Endothelial cell (in vitro differentiated cells): ENCODE measurements around the gene BABAM2. TPM values are rescaled to one million over a fixed set of nuclear protein-coding genes. Genes with fewer than 3 reads are reported as not detected.
A peak's percentile ranks its signal among the peaks of the same experiment; 100 is the strongest.

ENCODE experiments used
- DNase-seq: peaks from one replicate; pipeline ENCODE4 v3.0.0; 2021; ENCODE audit warnings: low spot score
- H3K27ac Mint-ChIP-seq: one replicate; pipeline ENCODE4 v1.8.0; 2021; ENCODE audit warnings: mixed read lengths, inconsistent platforms; ENCODE audit not compliant: unreplicated experiment
- H3K27me3 Mint-ChIP-seq: one replicate; pipeline ENCODE4 v1.8.0; 2021; ENCODE audit warnings: mild to moderate bottlenecking, moderate library complexity, mixed read lengths, inconsistent platforms; ENCODE audit not compliant: unreplicated experiment
- H3K36me3 Mint-ChIP-seq: one replicate; pipeline ENCODE4 v1.8.0; 2021; ENCODE audit warnings: mild to moderate bottlenecking, low read depth, mixed read lengths, inconsistent platforms; ENCODE audit not compliant: unreplicated experiment
- H3K4me1 Mint-ChIP-seq: one replicate; pipeline ENCODE4 v1.8.0; 2021; ENCODE audit warnings: mild to moderate bottlenecking, mixed read lengths, inconsistent platforms; ENCODE audit not compliant: unreplicated experiment
- H3K4me3 Mint-ChIP-seq: one replicate; pipeline ENCODE4 v1.8.0; 2021; ENCODE audit warnings: mild to moderate bottlenecking, mixed read lengths, inconsistent platforms; ENCODE audit not compliant: unreplicated experiment
- H3K9me3 Mint-ChIP-seq: one replicate; pipeline ENCODE4 v1.8.0; 2021; ENCODE audit warnings: mixed read lengths, inconsistent platforms; ENCODE audit not compliant: unreplicated experiment
- total RNA-seq: library from RNA; stranded (reverse); fragmentation: NEBNext Ultra II Directional; extraction: Animal tissue kit (Norgen Biotek cat#: 25700); gene quantifications from one replicate; pipeline ENCODE4 v1.2.1, GENCODE V29; 2021; ENCODE audit not compliant: unreplicated experiment
- TF ChIP-seq, protein P1 (sequence below): fragments of 200-600 bp; sonication (generic); IDR thresholded peaks from one replicate; pipeline ENCODE4 v1.5.0; 2021; ENCODE audit warnings: antibody characterized with exemption; ENCODE audit not compliant: unreplicated experiment

Gene BABAM2
- total RNA-seq, 1 donor from 2014 or later = 40.2 TPM

DNA sequence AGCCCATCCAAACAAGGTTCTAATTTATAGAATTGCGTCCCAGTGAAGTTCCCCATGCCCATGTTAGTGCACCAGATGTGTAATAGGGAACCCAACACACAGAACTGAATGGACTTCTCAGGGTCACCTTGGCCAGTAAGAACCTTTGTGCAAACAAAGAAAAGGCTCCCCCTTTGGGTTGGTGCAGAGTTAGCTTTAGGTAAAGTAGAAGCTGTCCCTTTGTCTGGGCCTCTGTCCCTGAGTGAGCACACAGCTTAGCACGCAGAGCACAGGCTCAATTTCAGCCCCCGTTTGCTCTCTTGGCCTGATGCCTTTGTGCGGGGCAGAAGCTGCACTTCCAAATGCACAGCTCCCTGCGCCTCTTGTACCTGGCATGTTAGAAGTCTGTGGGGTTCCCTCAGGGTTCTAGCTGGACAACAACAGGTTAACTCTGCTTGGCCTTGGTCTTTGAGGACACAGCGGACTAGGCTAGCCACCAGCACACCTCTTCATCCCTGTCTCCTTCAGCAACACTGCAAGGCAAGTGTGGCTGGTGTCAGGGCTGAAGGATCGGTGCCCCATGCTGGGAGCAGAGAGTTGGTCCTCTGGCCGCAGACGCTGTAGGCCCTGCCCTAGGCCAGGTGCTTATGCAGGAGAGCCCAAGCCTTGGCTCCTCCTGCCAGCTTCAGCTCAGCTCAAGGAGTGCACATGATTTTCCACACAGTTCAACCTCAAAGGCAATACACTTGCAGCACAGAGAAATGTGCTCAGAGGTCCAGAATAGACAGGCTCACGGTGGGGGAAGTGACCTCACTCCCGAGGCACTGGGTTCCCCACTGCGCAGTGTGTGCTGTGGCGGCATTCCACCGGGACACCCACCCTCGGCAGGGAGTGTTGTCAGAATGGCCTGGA lies 428.8 kb downstream of the BABAM2 start:
- Mint-ChIP-seq H3K36me3 (no peaks in the 10 kb centered on the region), H3K4me3 (no peak overlapping the region), H3K9me3 (no peaks in the 10 kb centered on the region), H3K4me1 (peaks cover 8% of the 10 kb centered on the region), H3K27ac (no peak overlapping the region), H3K27me3 (no peaks in the 10 kb centered on the region)
- DNase-seq = no peak
- TF ChIP-seq, protein P1, sequence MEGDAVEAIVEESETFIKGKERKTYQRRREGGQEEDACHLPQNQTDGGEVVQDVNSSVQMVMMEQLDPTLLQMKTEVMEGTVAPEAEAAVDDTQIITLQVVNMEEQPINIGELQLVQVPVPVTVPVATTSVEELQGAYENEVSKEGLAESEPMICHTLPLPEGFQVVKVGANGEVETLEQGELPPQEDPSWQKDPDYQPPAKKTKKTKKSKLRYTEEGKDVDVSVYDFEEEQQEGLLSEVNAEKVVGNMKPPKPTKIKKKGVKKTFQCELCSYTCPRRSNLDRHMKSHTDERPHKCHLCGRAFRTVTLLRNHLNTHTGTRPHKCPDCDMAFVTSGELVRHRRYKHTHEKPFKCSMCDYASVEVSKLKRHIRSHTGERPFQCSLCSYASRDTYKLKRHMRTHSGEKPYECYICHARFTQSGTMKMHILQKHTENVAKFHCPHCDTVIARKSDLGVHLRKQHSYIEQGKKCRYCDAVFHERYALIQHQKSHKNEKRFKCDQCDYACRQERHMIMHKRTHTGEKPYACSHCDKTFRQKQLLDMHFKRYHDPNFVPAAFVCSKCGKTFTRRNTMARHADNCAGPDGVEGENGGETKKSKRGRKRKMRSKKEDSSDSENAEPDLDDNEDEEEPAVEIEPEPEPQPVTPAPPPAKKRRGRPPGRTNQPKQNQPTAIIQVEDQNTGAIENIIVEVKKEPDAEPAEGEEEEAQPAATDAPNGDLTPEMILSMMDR = no peak

- peaks cover 8% of the 10 kb centered on the region for H3K4me1 Mint-ChIP-seq
Observed at GRCh38 chr2:28320009-28320365, 429.5 kb downstream of the BABAM2 start.

DNA sequence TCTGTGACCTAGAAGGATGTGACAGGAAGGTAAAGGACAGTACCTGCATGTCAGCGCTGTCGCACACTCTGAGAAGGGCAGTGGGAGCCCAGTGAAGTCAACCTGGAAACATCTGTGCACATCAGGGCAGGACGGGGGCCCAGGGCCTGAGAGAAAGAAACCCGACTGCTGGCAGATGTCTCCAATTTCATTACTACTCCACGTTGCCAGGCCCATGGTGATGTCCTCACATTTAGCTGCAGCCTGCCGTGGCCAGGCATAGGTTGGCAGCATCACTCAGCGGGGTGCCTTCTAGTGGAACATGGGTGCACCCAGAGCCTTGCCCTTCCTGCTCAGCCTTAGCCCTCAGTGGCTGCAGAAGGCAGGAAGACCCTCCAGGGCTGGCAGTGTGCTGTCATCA lies 429.8 kb downstream of the BABAM2 start:
- TF ChIP-seq, protein P1 = no peak
- no peak for DNase-seq
- Mint-ChIP-seq H3K36me3 (no peaks in the 10 kb centered on the region), H3K9me3 (no peaks in the 10 kb centered on the region), H3K27ac (no peak overlapping the region), H3K4me1 (peaks cover 11% of the 10 kb centered on the region), H3K4me3 (no peak overlapping the region), H3K27me3 (no peaks in the 10 kb centered on the region)

More at GRCh38 chr2:28320009-28320365, 429.5 kb downstream of the BABAM2 start:
- Mint-ChIP-seq H3K27me3 (no peaks in the 10 kb centered on the region), H3K9me3 (no peaks in the 10 kb centered on the region), H3K36me3 (no peaks in the 10 kb centered on the region), H3K27ac (no peak overlapping the region), H3K4me3 (no peak overlapping the region)
- TF ChIP-seq, protein P1 = no peak
- DNase-seq = no peak

DNA sequence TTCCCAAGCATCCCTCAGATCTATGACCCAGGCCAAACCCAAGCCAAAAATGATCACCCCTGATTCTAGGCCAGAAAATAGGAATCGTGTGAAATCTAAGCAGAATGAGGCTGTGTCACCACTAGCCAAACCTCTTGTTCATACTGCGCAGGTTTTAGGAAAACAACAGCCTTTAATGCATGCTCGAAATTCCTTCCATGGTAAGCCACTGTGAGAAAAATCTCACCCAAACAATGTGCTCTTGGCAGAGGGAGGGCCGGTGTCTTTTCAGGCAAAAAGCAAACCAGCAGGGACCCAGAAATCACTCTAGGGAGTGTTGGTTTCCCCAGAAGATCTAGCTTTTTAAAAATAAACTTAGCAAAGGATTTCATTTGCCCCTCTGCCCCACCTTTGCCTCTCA lies 430.9 kb downstream of the BABAM2 start:
- TF ChIP-seq, protein P1 = no peak
- Mint-ChIP-seq H3K4me3 (no peak overlapping the region), H3K27me3 (no peaks in the 10 kb centered on the region), H3K9me3 (no peaks in the 10 kb centered on the region), H3K4me1 (peaks cover 13% of the 10 kb centered on the region), H3K36me3 (no peaks in the 10 kb centered on the region), H3K27ac (peak overlapping the region; percentile 31)
- no peak for DNase-seq

GRCh38 chr2:28322051-28322450 lies 431.5 kb downstream of the BABAM2 start:
- TF ChIP-seq, protein P1 = no peak
- Mint-ChIP-seq H3K9me3 (no peaks in the 10 kb centered on the region), H3K27me3 (no peaks in the 10 kb centered on the region), H3K27ac (no peak overlapping the region), H3K36me3 (no peaks in the 10 kb centered on the region), H3K4me1 (peaks cover 18% of the 10 kb centered on the region), H3K4me3 (no peak overlapping the region)
- no peak for DNase-seq
